BE2C (cell line): ENCODE data around the gene GPC3.

ENCODE experiments used
- DNase-seq: peaks from one replicate; pipeline ENCODE4 v3.0.0-alpha.2; 2020
- H3K27me3 ChIP-seq: fragments of 250-450 bp; sonication (Bioruptor Pico); 2 replicates; pipeline ENCODE4 v1.5.1; 2020; ENCODE audit warnings: mild to moderate bottlenecking
- H3K36me3 ChIP-seq: fragments of 250-450 bp; sonication (Bioruptor Pico); 2 replicates; pipeline ENCODE4 v1.5.1; 2020; ENCODE audit warnings: mild to moderate bottlenecking
- H3K4me1 ChIP-seq: fragments of 250-450 bp; sonication (Bioruptor Pico); 2 replicates; pipeline ENCODE4 v1.5.1; 2020
- H3K4me3 ChIP-seq: 2 replicates; pipeline ENCODE4 v1.5.1; 2011; ENCODE audit warnings: low read depth, low read length
- H3K9me3 ChIP-seq: fragments of 250-450 bp; sonication (Bioruptor Pico); 2 replicates; pipeline ENCODE4 v1.5.1; 2020
- TF ChIP-seq, protein P1 (sequence below): IDR thresholded peaks from 2 replicates; pipeline ENCODE4 v1.5.1; 2012; ENCODE audit warnings: mild to moderate bottlenecking, low read depth, low read length

Gene GPC3

DNA sequence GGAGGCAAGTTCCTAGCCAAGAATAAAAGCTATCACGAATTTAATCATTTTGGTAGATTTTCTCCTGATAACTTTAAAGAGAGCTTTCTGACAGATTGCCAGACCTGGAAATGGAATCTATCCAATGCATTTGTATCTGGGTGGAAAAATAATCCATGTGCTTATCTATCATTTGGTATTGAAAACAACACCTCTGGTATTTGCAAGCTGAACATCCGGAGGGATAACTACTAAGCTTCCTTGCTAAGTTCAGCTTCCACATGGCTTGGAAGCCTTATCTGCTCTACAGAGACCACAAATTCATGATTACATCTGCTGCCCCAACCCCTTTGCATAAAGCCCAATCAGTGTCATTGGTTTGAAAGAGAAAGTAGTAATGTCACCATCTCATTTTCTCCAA lies 230.7 kb downstream of the GPC3 start:
- DNase-seq: no peak
- Histone ChIP-seq H3K36me3 (no peaks in the 10 kb centered on the region), H3K9me3 (no peaks in the 10 kb centered on the region), H3K4me3 (no peak overlapping the region), H3K27me3 (no peaks in the 10 kb centered on the region), H3K4me1 (no peaks in the 10 kb centered on the region)
- TF ChIP-seq, protein P1, sequence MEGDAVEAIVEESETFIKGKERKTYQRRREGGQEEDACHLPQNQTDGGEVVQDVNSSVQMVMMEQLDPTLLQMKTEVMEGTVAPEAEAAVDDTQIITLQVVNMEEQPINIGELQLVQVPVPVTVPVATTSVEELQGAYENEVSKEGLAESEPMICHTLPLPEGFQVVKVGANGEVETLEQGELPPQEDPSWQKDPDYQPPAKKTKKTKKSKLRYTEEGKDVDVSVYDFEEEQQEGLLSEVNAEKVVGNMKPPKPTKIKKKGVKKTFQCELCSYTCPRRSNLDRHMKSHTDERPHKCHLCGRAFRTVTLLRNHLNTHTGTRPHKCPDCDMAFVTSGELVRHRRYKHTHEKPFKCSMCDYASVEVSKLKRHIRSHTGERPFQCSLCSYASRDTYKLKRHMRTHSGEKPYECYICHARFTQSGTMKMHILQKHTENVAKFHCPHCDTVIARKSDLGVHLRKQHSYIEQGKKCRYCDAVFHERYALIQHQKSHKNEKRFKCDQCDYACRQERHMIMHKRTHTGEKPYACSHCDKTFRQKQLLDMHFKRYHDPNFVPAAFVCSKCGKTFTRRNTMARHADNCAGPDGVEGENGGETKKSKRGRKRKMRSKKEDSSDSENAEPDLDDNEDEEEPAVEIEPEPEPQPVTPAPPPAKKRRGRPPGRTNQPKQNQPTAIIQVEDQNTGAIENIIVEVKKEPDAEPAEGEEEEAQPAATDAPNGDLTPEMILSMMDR: no peak

DNA sequence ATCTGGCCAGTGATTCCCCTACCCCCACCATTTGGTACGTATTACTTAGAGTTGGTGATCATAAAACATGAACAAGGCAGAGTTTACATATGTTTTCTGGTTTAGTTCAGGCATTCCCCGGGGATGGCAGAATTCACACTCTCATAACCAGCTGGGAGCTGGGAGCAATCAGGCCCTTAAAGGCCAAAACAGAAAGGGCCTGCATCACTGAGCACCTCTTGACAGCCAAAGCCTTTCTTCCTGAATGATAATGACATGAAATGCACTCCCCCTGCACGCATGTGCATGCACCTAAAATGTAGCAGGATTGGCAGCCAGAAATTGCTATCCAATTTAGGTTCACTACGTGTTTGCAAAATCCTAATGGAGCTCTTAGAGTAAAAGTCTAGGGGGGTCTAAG lies 235.4 kb downstream of the GPC3 start:
- no peaks in the 10 kb centered on the region for H3K36me3 ChIP-seq
- no peaks in the 10 kb centered on the region for H3K4me1 ChIP-seq
- no peaks in the 10 kb centered on the region for H3K27me3 ChIP-seq
- DNase-seq: no peak
- no peak overlapping the region for H3K4me3 ChIP-seq
- H3K9me3 ChIP-seq: no peaks in the 10 kb centered on the region
- TF ChIP-seq, protein P1: no peak

DNA sequence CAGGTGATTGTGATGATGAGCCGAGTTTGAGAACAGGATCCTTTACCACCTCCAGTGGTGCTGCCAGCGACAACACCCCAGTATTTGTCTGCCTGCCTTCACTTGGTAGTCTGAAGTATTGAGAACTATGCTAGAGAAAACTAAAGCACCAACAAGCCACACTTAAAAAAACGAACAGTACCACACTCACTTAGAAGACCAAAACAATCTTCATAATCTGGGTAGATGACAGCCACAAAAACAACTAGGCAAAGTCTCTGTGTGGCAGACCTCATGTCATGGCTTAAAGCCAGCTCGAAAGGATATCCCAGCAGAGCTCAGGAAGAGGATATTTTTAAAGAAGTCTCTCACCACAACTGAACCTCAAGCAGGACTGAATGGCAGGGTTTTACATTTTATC lies 236.0 kb downstream of the GPC3 start:
- TF ChIP-seq, protein P1: no peak
- Histone ChIP-seq H3K27me3 (no peaks in the 10 kb centered on the region), H3K4me1 (no peaks in the 10 kb centered on the region), H3K4me3 (no peak overlapping the region), H3K9me3 (no peaks in the 10 kb centered on the region), H3K36me3 (no peaks in the 10 kb centered on the region)
- DNase-seq: no peak

DNA sequence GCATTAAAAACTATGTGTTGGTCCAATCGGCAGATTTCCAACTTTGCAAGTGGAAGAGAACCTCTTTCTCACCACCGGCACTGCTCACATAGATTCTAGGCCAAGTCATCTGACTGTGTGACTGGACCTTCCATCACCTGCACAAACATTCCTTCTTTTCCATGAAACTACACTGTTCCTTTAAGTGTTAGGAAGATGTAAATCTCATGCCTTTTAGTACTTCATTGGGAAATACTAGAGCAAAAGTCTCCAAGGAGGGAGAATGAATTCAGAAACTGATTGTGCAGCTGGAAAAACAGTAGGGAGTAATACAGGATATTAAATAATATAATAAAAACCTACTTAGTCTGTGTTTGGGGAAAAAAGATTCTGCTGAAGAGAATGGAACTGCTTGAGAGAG lies 238.2 kb downstream of the GPC3 start:
- Histone ChIP-seq H3K36me3 (no peaks in the 10 kb centered on the region), H3K9me3 (no peaks in the 10 kb centered on the region), H3K4me3 (no peak overlapping the region), H3K4me1 (no peaks in the 10 kb centered on the region), H3K27me3 (no peaks in the 10 kb centered on the region)
- DNase-seq: no peak
- TF ChIP-seq, protein P1: no peak

DNA sequence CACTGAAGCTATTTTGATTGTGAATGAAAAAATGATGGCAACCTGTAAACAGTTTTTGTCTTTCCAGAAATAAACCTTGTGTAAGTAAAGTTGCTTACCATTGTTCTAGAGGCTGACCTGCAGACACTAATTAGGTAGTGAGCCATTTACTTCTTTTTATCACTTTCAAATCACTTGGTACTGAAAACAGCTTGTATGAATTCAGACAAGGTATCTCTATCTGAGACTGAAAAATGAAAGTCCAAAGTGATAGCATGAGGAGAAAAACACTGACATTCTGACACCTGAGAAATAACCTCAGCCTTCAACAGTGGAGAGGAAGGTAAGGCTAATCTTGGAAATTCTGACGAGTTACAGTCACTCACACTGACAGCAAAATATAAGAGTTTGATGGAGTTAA lies 238.8 kb downstream of the GPC3 start:
- TF ChIP-seq, protein P1: no peak
- Histone ChIP-seq H3K36me3 (no peaks in the 10 kb centered on the region), H3K4me3 (no peak overlapping the region), H3K27me3 (no peaks in the 10 kb centered on the region), H3K4me1 (no peaks in the 10 kb centered on the region), H3K9me3 (no peaks in the 10 kb centered on the region)
- DNase-seq: no peak

DNA sequence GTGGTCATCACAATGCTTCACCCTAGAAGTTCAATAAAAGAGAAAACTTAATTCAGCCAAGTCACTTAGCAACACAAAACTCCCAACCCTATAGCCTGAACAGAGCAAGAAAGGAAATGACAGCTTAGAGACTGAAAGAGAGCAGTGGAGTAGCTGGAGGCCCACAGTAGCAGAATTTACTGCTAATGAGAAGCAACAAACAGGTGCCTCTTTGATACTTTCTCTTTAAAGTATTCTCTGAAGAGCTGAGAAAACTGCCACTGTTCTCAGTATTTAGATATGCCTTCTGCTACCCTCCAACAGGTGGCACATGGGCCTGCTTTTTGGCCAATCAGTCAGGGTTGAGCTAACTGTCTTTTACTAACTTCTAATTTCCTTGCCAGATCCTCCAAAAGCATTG lies 240.0 kb downstream of the GPC3 start:
- no peaks in the 10 kb centered on the region for H3K36me3 ChIP-seq
- H3K4me1 ChIP-seq: no peaks in the 10 kb centered on the region
- H3K27me3 ChIP-seq: no peaks in the 10 kb centered on the region
- TF ChIP-seq, protein P1: no peak
- no peaks in the 10 kb centered on the region for H3K9me3 ChIP-seq
- H3K4me3 ChIP-seq: no peak overlapping the region
- DNase-seq: no peak
